Left hindlimb (tissue), 1 donor: ENCODE measurements around the gene ZNF283.
"Not testable (repeated sequence)": the region's sequence is repeated elsewhere in the genome, so short reads cannot be mapped to it uniquely, and the experiment has no call there.

Experiments
- DNase-seq: peaks from one replicate; pipeline ENCODE4 v3.0.0-alpha.2; 2018

Gene ZNF283

GRCh38 chr19:43802216-43802951 is 24.7 kb upstream of the ZNF283 start, which contains the start of gene LYPD5:
LYPD5 (minus strand) TSS chr19:43802447; CDS start chr19:43802380, 67 bp downstream.
- no peak for DNase-seq

GRCh38 chr19:43804432-43804831 is 22.7 kb upstream of the ZNF283 start:
- DNase-seq, result no peak

- not testable (repeated sequence) for DNase-seq
These were observed 20.7 kb upstream of the ZNF283 start for GRCh38 chr19:43806401-43806800.

- no peak for DNase-seq
These were observed 20.3 kb upstream of the ZNF283 start for GRCh38 chr19:43806848-43807247.

DNA sequence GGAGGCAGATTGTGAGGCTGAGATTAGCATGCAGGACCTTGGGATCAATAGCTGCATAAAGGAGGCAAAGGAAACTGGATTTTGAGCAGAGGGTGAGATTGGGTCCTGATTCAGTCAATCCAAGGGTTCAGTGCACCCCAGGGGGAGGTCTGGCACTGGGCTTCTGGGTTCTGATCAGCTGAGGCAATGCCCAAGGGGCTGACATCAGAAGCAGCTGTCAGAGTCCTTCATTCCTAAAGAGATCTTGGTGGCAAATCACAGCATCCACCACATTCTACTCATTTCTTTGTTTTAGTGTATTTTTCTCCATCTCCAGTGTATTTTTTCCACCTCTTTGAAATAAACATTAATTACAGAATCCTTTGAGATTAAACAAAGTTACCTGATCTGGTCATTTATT is 19.5 kb upstream of the ZNF283 start:
- no peak for DNase-seq

DNA sequence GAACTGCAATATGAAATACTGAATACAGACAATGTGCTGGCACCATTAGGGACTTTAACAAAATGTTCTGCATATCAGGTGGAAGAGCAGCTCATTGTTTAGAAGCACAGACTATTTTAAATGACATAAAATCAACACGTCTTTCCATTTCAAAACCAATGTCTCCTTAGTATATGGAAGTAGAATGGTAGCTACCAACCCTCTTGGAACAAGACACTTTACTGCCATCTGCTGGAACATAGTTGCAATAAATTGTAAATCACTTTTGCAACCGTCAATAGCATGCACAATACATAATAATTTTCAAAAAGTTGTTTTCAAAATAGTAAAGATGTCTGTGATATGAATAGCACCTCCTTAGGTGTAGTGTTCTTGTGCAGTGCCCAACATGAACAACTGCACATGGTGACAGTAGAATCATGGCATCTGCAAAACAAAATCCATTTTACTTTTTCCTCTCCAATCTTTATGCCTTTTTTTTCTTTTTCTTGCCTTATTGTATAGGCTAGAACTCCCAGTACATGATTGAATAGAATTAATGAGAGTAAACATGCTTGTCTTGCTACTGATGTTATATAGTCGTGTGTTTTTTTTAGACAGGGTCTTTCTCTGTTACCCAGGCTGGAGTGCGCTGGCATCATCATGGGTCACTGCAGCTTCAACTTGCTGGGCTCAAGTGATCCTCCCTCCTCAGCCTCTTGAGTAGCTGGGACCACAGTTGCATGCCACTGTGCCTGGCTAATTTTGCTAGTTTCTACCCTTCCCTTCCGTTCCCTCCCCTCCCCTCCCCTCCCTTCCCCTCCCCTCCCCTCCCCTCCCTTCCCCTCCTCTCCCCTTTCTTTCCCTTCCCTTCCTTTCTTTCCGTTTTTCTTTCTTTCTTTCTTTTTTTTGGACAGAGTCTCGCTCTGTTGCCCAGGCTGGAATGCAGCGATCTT is 17.1 kb upstream of the ZNF283 start:
- no peak for DNase-seq

DNA sequence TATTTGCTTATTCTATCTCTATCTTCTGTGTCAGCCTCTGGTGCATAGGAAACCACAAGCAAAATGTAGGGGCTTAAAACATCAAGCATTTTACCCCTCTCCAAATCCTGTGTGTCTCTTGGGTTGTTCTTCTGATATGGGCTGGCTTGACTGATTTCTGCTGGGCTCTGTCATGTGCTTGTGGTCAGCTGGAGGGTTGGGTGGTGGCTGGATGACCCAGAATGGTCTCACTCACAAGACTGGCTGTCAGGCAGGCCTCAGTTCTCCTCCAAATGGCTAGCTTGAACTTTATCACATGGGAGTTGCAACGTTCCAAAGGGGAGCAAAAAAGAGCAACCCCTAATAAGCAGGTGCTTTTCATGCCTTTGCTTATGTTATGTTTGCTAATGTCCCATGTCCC is 15.3 kb upstream of the ZNF283 start:
- no peak for DNase-seq

DNA sequence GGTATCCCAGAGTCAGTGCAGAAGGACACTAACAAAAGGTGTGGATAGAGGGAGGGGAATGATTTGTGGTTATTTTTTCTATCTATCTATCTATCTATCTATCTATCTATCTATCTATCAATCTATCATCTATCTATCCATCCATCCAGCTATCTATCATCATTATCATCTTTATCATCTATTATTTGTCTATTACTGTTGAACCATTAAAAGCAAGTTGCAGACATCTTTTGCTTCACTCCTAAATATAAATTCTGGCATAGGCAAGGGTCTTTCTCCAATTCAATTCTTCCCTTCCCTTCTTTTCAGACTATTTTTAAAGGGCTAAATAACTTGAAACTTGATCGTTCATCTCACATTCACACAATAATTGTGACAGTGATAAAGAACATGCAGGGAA is 14.9 kb upstream of the ZNF283 start:
- DNase-seq, result no peak

DNA sequence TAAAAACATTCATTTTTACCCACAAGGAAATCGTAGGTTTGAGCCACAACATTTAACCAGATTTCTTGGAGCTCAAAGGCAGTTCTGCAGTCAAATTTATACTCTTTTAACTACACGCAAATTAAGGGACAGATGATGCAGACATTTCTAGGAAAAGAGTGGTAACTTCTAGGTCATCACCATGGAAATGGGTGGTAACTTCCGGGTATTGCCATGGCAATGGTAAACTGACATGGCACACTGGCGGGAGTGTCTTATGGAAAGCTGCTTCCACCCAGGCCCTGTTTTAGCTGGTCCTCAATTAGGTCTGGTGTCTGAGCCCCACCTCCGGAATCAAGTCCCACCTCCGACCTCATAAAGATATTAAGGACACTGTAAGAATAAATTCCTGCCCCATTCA is 14.4 kb upstream of the ZNF283 start:
- DNase-seq, result no peak

DNA sequence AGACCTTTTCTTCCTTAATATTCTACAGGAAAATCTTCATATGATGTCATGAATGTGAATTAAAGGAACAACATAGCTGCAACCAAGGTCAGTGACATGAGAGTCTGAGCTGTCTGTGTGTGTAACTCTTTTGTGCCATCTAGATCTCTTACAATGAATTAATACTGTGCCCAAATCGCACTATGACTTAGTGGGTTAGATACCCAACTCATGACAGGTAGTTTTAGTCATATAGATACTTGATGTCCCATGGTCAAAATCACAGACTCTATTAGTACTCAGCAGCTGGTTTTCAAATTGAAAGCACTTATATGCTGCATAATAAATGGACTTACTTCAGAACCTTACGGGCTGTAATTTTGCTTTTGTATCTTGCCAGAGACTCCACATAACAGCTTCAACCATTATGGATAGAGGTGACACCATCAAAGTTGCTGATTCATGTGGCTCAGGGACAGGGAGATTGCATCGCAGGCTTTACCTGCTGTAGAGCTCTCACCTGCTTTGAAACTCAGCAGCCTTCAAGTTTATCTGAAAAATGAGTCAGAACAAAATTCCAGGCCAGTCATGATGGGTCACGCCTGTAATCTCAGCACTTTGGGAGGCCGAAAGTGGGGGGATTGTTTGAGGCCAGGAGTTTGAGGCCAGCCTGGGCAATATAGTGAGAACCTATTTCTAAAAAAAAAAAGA is 12.3 kb upstream of the ZNF283 start:
- DNase-seq, result no peak

DNA sequence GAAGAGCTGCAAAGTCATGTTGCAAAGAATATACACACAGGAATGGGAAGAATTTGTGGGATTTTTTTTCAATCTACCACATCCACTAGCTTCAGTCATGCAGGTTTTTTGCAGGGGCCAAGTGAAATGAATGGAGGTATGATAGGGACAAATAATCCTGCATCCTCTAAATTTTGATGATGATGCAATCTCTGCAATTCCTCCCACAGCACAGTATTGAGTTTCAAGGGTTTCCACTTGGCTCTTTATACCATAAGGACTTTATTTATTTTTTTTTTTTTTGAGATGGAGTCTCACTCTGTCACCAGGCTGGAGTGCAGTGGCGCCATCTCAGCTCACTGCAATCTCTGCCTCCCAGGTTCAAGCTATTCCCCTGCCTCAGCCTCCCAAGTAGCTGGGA is 9.7 kb upstream of the ZNF283 start:
- DNase-seq, result not testable (repeated sequence)

DNA sequence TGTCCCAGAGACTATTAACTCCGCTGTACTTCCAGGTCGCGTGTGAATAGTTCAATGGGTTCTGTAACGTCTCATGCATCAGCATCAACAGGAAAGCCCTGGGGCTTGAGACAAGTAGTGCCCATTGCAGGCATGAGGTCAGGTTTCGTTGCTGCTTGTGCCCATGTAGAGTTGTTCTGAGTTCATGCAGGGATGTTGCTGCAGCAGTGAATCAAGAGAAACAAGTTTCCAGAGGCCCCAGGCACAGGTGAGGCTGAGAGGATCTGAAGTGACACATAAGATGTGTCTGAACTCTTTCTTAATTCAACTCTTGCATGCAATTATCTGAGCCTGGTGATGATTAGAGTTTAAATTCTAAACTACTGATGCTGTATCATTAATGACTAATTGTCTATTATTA is 8.6 kb upstream of the ZNF283 start:
- DNase-seq, result no peak

GRCh38 chr19:43820098-43820883 is 6.8 kb upstream of the ZNF283 start:
- peak; percentile 36 for DNase-seq

DNA sequence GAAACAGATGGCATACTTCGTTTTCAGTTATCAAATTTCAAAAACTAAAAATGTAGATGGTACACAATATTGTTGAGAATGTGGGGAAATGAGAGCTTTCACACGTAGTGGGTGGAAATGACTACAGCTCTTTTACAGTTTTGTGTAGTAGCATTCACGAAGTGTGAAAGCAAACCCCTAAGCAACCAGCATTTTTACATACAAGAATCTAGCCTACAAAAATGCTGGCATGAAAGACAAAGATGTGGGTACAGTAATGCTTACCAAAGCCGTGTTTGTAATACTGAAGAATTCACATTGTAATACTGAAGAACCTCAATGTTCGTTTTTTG is 6.3 kb upstream of the ZNF283 start:
- no peak for DNase-seq

DNA sequence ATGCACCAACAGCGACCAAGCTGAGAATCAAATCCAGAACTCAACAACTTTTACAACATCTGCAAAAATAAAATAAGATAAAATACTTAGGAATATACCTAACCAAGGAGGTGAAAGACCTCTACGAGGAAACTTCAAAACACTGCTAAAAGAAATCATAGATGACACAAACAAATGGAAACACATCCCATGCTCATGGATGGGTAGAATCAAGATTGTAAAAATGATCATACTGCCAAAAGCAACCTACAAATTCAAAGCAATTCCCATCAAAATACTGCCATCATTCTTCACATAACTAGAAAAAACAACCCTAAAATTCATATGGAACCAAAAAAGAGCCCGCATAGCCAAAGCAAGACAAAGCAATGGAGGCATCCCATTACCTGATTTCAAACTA is 3.3 kb upstream of the ZNF283 start:
- DNase-seq, result not testable (repeated sequence)

DNA sequence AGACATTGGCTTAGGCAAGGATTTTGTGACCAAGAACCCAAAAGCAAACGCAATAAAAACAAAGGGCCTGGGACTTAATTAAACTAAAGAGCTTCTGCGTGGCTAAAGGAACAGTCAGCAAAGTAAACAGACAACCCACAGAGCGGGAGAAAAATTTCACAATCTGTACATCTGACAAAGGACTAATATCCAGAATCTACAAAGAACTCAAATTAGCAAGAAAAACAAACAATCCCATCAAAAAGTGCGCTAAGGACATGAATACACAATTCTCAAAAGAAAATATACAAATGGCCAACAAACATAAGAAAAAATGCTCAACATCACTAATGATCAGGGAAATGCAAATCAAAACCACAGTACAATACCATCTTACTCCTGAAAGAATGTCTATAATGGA is 2.5 kb upstream of the ZNF283 start:
- not testable (repeated sequence) for DNase-seq

DNA sequence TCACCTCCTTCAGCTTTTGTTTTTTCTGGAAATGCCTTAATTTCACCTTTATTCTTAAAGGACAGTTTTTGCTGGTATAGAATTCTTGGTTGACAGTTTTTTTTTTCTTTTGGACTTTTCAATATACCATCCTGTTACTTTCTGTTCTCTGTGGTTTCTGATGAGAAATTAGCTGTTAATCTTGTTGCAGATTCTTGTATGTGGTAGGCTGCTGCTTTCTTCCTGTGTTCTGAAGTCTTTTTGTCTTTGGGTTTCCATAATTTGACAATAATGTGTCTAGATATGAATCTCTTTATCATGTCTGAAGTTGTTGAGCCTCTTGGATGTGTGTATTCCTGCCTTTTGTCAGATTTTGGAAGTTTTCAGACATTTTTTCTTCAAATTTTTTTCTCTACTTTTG is 12.0 kb downstream of the ZNF283 start:
- DNase-seq, result no peak

- DNase-seq, result no peak
These were observed 14.9 kb downstream of the ZNF283 start for GRCh38 chr19:43842007-43842406.

GRCh38 chr19:43847246-43847645 is 20.1 kb downstream of the ZNF283 start:
- no peak for DNase-seq

DNA sequence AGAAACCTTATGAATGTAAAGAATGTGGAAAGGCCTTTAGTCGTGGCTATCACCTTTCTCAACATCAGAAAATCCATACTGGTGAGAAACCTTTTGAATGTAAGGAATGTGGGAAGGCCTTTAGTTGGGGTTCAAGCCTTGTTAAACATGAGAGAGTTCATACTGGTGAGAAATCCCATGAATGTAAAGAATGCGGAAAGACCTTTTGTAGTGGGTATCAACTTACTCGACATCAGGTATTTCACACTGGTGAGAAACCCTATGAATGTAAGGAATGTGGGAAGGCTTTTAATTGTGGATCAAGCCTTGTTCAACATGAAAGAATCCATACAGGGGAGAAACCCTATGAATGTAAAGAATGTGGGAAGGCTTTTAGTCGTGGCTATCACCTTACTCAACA is 20.8 kb downstream of the ZNF283 start:
- DNase-seq, result no peak

GRCh38 chr19:43848821-43849220 is 21.7 kb downstream of the ZNF283 start:
- DNase-seq, result no peak

GRCh38 chr19:43858174-43858573 is 31.1 kb downstream of the ZNF283 start:
- DNase-seq, result no peak

DNA sequence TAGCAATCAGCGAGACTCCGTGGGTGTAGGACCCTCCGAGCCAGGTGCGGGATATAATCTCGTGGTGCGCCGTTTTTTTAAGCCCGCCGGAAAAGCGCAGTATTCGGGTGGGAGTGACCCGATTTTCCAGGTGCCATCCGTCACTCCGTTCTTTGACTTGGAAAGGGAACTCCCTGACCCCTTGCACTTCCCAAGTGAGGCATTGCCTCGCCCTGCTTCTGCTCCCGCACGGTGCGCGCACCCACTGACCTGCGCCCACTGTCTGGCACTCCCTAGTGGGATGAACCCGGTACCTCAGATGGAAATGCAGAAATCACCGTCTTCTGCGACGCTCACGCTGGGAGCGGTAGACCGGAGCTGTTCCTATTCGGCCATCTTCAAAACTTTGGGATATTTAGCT is 39.8 kb downstream of the ZNF283 start:
- DNase-seq, result not testable (repeated sequence)
